HG02943 (cell line): ENCODE measurements around the gene GOLGA6C.
"Not testable (repeated sequence)": the region's sequence is repeated elsewhere in the genome, so short reads cannot be mapped to it uniquely, and the experiment has no call there.

Source experiments
- ATAC-seq: cut with Tn5 transposase; IDR thresholded peaks from one replicate; pipeline ENCODE4 v1.9.1; 2021; ENCODE audit warnings: mild to moderate bottlenecking, low read depth, moderate library complexity; ENCODE audit not compliant: unreplicated experiment

GOLGA6C gene

GRCh38 chr15:75249726-75250125 is 8.4 kb upstream of the GOLGA6C start:
- ATAC-seq: no peak

- not testable (repeated sequence) for ATAC-seq
Observed at GRCh38 chr15:75251343-75251742, 6.8 kb upstream of the GOLGA6C start.

GRCh38 chr15:75252285-75252684 is 5.8 kb upstream of the GOLGA6C start:
- ATAC-seq: not testable (repeated sequence)

GRCh38 chr15:75258620-75259343 is 648 bp downstream of the GOLGA6C start:
- ATAC-seq: not testable (repeated sequence)

GRCh38 chr15:75259873-75260272 is 1.7 kb downstream of the GOLGA6C start:
- ATAC-seq: not testable (repeated sequence)

GRCh38 chr15:75273751-75274359 is 15.7 kb downstream of the GOLGA6C start:
- ATAC-seq: not testable (repeated sequence)

GRCh38 chr15:75274509-75275107 is 16.5 kb downstream of the GOLGA6C start:
- ATAC-seq: not testable (repeated sequence)

- not testable (repeated sequence) for ATAC-seq
Observed at GRCh38 chr15:75275617-75276016, 17.5 kb downstream of the GOLGA6C start.

GRCh38 chr15:75278497-75278896 is 20.4 kb downstream of the GOLGA6C start:
- not testable (repeated sequence) for ATAC-seq

- ATAC-seq: not testable (repeated sequence)
Observed at GRCh38 chr15:75282572-75282971, 24.4 kb downstream of the GOLGA6C start, which contains the start of gene GOLGA6D. GOLGA6D (plus strand) TSS chr15:75282835; CDS start chr15:75282876, 41 bp downstream.

GRCh38 chr15:75284152-75284551 is 26.0 kb downstream of the GOLGA6C start:
- not testable (repeated sequence) for ATAC-seq

- ATAC-seq: not testable (repeated sequence)
Observed at GRCh38 chr15:75293660-75294059, 35.5 kb downstream of the GOLGA6C start.

- not testable (repeated sequence) for ATAC-seq
Observed at GRCh38 chr15:75298541-75299310, 40.6 kb downstream of the GOLGA6C start.

- not testable (repeated sequence) for ATAC-seq
Observed at GRCh38 chr15:75299311-75299688, 41.2 kb downstream of the GOLGA6C start.

GRCh38 chr15:75300026-75300425 is 41.9 kb downstream of the GOLGA6C start:
- ATAC-seq: not testable (repeated sequence)

GRCh38 chr15:75302318-75302717 is 44.2 kb downstream of the GOLGA6C start:
- no peak for ATAC-seq

GRCh38 chr15:75302753-75303152 is 44.6 kb downstream of the GOLGA6C start:
- not testable (repeated sequence) for ATAC-seq

- no peak for ATAC-seq
Observed at GRCh38 chr15:75306188-75306587, 48.1 kb downstream of the GOLGA6C start.

- no peak for ATAC-seq
Observed at GRCh38 chr15:75307778-75308390, 49.8 kb downstream of the GOLGA6C start.

GRCh38 chr15:75309711-75310110 is 51.6 kb downstream of the GOLGA6C start:
- no peak for ATAC-seq
